Measurements from ENCODE around the gene BTBD19. TPM values are rescaled to one million over a fixed set of nuclear protein-coding genes. Genes with fewer than 3 reads are reported as not detected.

The BTBD19 gene
- total and polyA plus RNA-seq, 2 of the 8 experiments (the other 6 are each of a cell fraction or from before 2014, with no cell fraction given) = 1.1 TPM

DNA sequence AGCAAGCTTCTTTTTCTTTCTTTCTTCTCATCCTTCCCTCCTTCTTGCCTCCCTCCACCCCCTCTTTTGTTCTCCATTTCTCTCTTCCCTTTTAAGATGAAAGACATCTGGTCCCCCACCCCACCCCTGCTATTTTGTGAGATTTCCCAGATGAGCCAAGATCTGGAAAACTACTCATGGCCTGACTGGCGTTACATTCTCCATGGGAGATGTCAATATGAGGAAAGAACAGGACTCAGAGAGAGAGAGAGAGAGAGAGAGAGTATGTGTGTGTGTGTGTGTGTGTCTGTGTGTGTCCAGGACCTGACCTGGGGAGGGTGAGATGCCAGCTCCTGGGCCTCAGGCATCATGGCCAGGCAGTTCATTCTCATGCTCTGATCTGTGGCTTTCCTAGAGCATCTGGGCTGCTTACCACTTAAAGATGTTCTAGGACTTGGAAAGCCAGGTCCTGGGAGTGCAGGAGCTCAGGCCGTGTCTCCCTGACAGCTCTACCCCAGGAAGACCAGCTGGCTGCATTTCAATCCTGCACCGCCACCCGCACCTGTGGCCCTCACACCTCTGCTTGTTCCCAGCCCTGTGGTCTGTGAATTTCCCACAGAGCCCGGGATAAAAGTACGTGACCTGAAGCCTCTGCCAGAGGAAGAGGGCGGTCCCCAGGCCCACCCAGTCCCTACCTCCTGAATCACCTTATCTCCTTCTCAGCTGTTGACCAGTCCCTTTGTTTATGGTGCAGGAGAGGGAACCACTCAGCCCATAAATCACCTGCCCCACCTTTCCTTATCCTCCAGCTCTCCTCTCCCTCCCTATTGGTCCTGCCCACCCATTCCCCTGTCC, 17.1 kb upstream of the BTBD19 start:
- H2AK5ac ChIP-seq (ENCODE audit: low read depth, low read length) = no peak overlapping the region
- 95% methylated on average over 7 of the region's 7 CpGs; no CpG with 5 or more reads in 1 of the 2 experiments for WGBS, 2 experiments (ENCODE audit: extremely low coverage in 1 of 2, insufficient coverage in 1 of 2, insufficient read length in 1 of 2, insufficient replicate concordance in 2 of 2, low coverage in 1 of 2, low lambda C conversion rate in 2 of 2, missing lambda C conversion rate in 1 of 2)
- no peak overlapping the region for H3K23ac ChIP-seq (ENCODE audit: insufficient read length)
- H3K79me2 ChIP-seq (ENCODE audit: control insufficient read depth in 1 of 2, insufficient read depth in 2 of 2, low read length in 2 of 2) = no peaks in the 10 kb centered on the region
- H4K5ac ChIP-seq (ENCODE audit: insufficient read length, low read depth, low read length) = no peak overlapping the region
- no peak overlapping the region for H3K4me2 ChIP-seq (ENCODE audit: insufficient read depth in 1 of 2, low read depth in 2 of 2, low read length in 2 of 2)
- no peak overlapping the region for H4K8ac ChIP-seq (ENCODE audit: extremely low read depth, insufficient read depth, low read length)
- CTCF ChIA-PET (ENCODE audit: partially characterized antibody) = interaction anchor here (0.6 to 10.4 kb wide), 15 partner anchors 9 to 228 kb away, joined by 3 to 67 read pairs (median 6); partner anchors contain the start of genes BTBD19, DYNLT4, HECTD3 and PLK3
- H3K27ac ChIP-seq (ENCODE audit: low read depth, low read length) = no peak overlapping the region
- no peaks in the 10 kb centered on the region for H4K20me1 ChIP-seq (replicated peaks in 1 of 2; ENCODE audit: control insufficient read depth in 1 of 2, insufficient read depth in 2 of 2, low read length in 2 of 2)
- peak overlapping the region; percentile 46; the same call in 1 of the 2 replicates for H2BK15ac ChIP-seq (ENCODE audit: low read length)
- no peak overlapping the region for H2BK12ac ChIP-seq (ENCODE audit: low read depth, low read length)
- peaks cover 4 to 13% (median 9%) of the 10 kb centered on the region in 4 experiments for H3K4me1 ChIP-seq (replicated peaks in 1 of 4; ENCODE audit: control insufficient read depth in 3 of 4, insufficient read depth in 4 of 4, low read length in 3 of 4)
- no peaks in the 10 kb centered on the region for H3K9me3 ChIP-seq (ENCODE audit: insufficient read depth in 2 of 2, low read depth in 1 of 2, low read length in 1 of 2)
- DNase-seq (ENCODE audit: low read depth in 1 of 2, low spot score in 2 of 2) (no peak), FAIRE-seq (no peak)
- H3K56ac ChIP-seq (replicated peaks; ENCODE audit: insufficient read length, low read depth, low read length) = no peak overlapping the region
- no peak overlapping the region for H2AFZ ChIP-seq (ENCODE audit: low read length)
- H3K14ac ChIP-seq (ENCODE audit: insufficient read length) = no peak overlapping the region
- peaks cover 0 to 7% (median 0%) of the 10 kb centered on the region in 4 experiments; a peak in 2 of 7 replicates for H3K27me3 ChIP-seq (replicated peaks in 1 of 4; ENCODE audit: control insufficient read depth in 3 of 4, extremely low read depth in 1 of 4, insufficient read depth in 3 of 4, low read length in 3 of 4)
- no peak overlapping the region for H2BK120ac ChIP-seq (replicated peaks; ENCODE audit: low read depth, low read length)
- H3K23me2 ChIP-seq (ENCODE audit: low read depth, low read length) = peaks cover 4% of the 10 kb centered on the region; the same call in 1 of the 2 replicates
- no peak overlapping the region for H3K9ac ChIP-seq (replicated peaks in 1 of 4; ENCODE audit: extremely low read depth in 1 of 4, low read depth in 3 of 4, low read length in 3 of 4)
- no peak overlapping the region for H3K4me3 ChIP-seq (ENCODE audit: extremely low read depth in 1 of 4, insufficient read depth in 2 of 4, low read depth in 3 of 4, low read length in 4 of 4)
- H3K36me3 ChIP-seq (ENCODE audit: control insufficient read depth in 2 of 4, insufficient read depth in 4 of 4, low read length in 3 of 4) = no peaks in the 10 kb centered on the region
- H2BK20ac ChIP-seq (ENCODE audit: low read length) = no peak overlapping the region
- H2BK5ac ChIP-seq (ENCODE audit: low read depth, low read length) = no peak overlapping the region
- no peak overlapping the region for H3K4ac ChIP-seq (replicated peaks; ENCODE audit: insufficient read length, low read depth, low read length)
- POLR2A ChIA-PET (ENCODE audit: partially characterized antibody) = interaction anchor here (1.3 to 23.6 kb wide), 8 partner anchors 9 to 107 kb away, joined by 3 to 428 read pairs (median 16); partner anchors contain the start of genes BTBD19, DYNLT4, PLK3 and RNU5D-1
- no peak for TF ChIP-seq JUND (IDR thresholded peaks at IDR 0.05; ENCODE audit: low read length)
- no peak for TF ChIP-seq ZNF274 (IDR thresholded peaks at IDR 0.05; ENCODE audit: borderline replicate concordance, extremely low read depth, low read length)
- TF ChIP-seq SIN3A (conservative IDR thresholded peaks at IDR 0.05 in 1 of 2, IDR thresholded peaks at IDR 0.05 in 1 of 2; ENCODE audit: low read depth in 1 of 2, low read length in 2 of 2) = no peak
- no peak for TF ChIP-seq SAP30 (IDR thresholded peaks at IDR 0.05; ENCODE audit: insufficient read depth, insufficient replicate concordance, low read length)
- no peak for TF ChIP-seq CREB1 (IDR thresholded peaks at IDR 0.05)
- TF ChIP-seq GTF2F1 (IDR thresholded peaks at IDR 0.05; ENCODE audit: borderline replicate concordance, low read depth, low read length) = no peak
- no peak for TF ChIP-seq RXRA (IDR thresholded peaks at IDR 0.05; ENCODE audit: insufficient read depth, low read depth, low read length)
- TF ChIP-seq, protein P1, sequence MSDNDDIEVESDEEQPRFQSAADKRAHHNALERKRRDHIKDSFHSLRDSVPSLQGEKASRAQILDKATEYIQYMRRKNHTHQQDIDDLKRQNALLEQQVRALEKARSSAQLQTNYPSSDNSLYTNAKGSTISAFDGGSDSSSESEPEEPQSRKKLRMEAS (IDR thresholded peaks at IDR 0.05) = no peak
- 0 out of 2 replicates have a peak, but pooled peaks cover 2% of the 10 kb centered on the region for H3K79me1 ChIP-seq (ENCODE audit: low read depth, low read length)
- no peak overlapping the region for H4K91ac ChIP-seq (replicated peaks; ENCODE audit: insufficient read length, low read length)
- H3K18ac ChIP-seq (ENCODE audit: extremely low read depth, low read length) = no peak overlapping the region

All from H1 (cell line).